ENCODE data around the gene PFKFB3. TPM values are rescaled to one million over a fixed set of nuclear protein-coding genes. Genes with fewer than 3 reads are reported as not detected.

Gene PFKFB3
- total RNA-seq (2014; rRNA removed; shearing (Covaris generic)) = 22.5 and 23.0 TPM in 2 replicates

DNA sequence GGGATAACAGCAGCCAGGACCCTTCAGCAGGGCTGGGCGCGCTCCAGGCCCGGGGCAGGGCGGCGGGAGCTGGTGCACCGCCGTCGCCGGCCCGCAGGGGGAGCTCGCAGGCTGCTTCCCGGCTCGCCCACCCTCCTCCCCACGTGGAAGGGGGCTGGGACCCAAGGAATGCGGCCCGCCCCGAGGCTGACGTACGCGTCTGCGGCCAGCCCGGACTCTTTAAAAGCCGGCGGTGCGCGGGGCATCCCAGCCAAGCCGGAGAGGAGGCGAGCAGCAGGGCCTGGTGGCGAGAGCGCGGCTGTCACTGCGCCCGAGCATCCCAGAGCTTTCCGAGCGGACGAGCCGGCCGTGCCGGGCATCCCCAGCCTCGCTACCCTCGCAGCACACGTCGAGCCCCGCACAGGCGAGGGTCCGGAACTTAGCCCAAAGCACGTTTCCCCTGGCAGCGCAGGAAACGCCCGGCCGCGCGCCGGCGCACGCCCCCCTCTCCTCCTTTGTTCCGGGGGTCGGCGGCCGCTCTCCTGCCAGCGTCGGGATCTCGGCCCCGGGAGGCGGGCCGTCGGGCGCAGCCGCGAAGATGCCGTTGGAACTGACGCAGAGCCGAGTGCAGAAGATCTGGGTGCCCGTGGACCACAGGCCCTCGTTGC is at the start of gene PFKFB3:
TSS of gene PFKFB3 (plus strand) at position 249 of the 647 bp plus-strand sequence. CDS start at position 578, 329 bp downstream.

Small RNA genes lying within 50 kb of the gene (small RNA-seq; reads per million reads assigned to genes)
- not detected for gene RF00019

Other genes starting within 250 kb of the PFKFB3 start
- 3.9 and 5.7 TPM in 2 replicates for gene IL15RA, start 225.4 kb upstream of the PFKFB3 start, total RNA-seq (2014; rRNA removed; shearing (Covaris generic))
- gene IL2RA, start 140.6 kb upstream of the PFKFB3 start, total RNA-seq (2014; rRNA removed; shearing (Covaris generic)) = not detected in 2 replicates
- 47.6 and 53.4 TPM in 2 replicates for gene RBM17, start 113.9 kb upstream of the PFKFB3 start, total RNA-seq (2014; rRNA removed; shearing (Covaris generic))